Superior temporal gyrus (tissue), 1 donor: ENCODE results near the gene ARHGEF16.

Source experiments
- DNase-seq: peaks from one replicate; pipeline ENCODE4 v3.0.0-alpha.2; 2016; ENCODE audit errors: extremely low spot score

ARHGEF16 gene

GRCh38 chr1:3438661-3439180 is 15.7 kb upstream of the ARHGEF16 start:
- no peak for DNase-seq

GRCh38 chr1:3439346-3440299 is 14.8 kb upstream of the ARHGEF16 start:
- DNase-seq, result no peak

GRCh38 chr1:3440300-3440681 is 14.2 kb upstream of the ARHGEF16 start:
- DNase-seq, result no peak

- no peak for DNase-seq
Measured at GRCh38 chr1:3440711-3441409, 13.6 kb upstream of the ARHGEF16 start.

GRCh38 chr1:3441410-3441847 is 13.0 kb upstream of the ARHGEF16 start:
- DNase-seq, result peak; percentile 83

- DNase-seq, result no peak
Measured at GRCh38 chr1:3441880-3442279, 12.6 kb upstream of the ARHGEF16 start.

- no peak for DNase-seq
Measured at GRCh38 chr1:3442331-3442730, 12.1 kb upstream of the ARHGEF16 start.

- no peak for DNase-seq
Measured at GRCh38 chr1:3442901-3443300, 11.6 kb upstream of the ARHGEF16 start.

- DNase-seq, result peak; percentile 15
Measured at GRCh38 chr1:3443807-3444206, 10.7 kb upstream of the ARHGEF16 start.

- no peak for DNase-seq
Measured at GRCh38 chr1:3444298-3444697, 10.2 kb upstream of the ARHGEF16 start.

- no peak for DNase-seq
Measured at GRCh38 chr1:3444736-3445135, 9.7 kb upstream of the ARHGEF16 start.

- no peak for DNase-seq
Measured at GRCh38 chr1:3450202-3450863, 4.1 kb upstream of the ARHGEF16 start.

- no peak for DNase-seq
Measured at GRCh38 chr1:3450983-3451382, 3.5 kb upstream of the ARHGEF16 start.

- no peak for DNase-seq
Measured at GRCh38 chr1:3451994-3452865, 2.2 kb upstream of the ARHGEF16 start.

- no peak for DNase-seq
Measured at GRCh38 chr1:3452866-3453175, 1.6 kb upstream of the ARHGEF16 start.

- peak; percentile 79 for DNase-seq
Measured at GRCh38 chr1:3453203-3453761, 1.2 kb upstream of the ARHGEF16 start.

- DNase-seq, result no peak
Measured at GRCh38 chr1:3454811-3455618, 550 bp downstream of the ARHGEF16 start.

GRCh38 chr1:3455670-3456448 is 1.4 kb downstream of the ARHGEF16 start:
- no peak for DNase-seq

GRCh38 chr1:3456449-3456963 is 2.0 kb downstream of the ARHGEF16 start:
- no peak for DNase-seq
